H9 (cell line): Measurements from ENCODE around the gene TMEM154. TPM values are rescaled to one million over a fixed set of nuclear protein-coding genes. Genes with fewer than 3 reads are reported as not detected.

Experiments used
- DNase-seq: peaks from one replicate; pipeline ENCODE4 v3.0.0-alpha.2; 2017
- H2AFZ ChIP-seq: one replicate; pipeline ENCODE4 v1.6.1; 2013; ENCODE audit warnings: mild to moderate bottlenecking, low read length, control low read depth, moderate library complexity
- H2AK5ac ChIP-seq: 2 replicates; pipeline ENCODE4 v1.6.1; 2013; ENCODE audit warnings: low read length, control low read depth, mixed read lengths; ENCODE audit not compliant: insufficient read length
- H2BK120ac ChIP-seq: one replicate; pipeline ENCODE4 v1.6.1; 2013; ENCODE audit warnings: low read depth, mild to moderate bottlenecking, low read length, control low read depth, inconsistent platforms; ENCODE audit not compliant: poor library complexity, severe bottlenecking
- H2BK12ac ChIP-seq: 2 replicates; pipeline ENCODE4 v1.6.1; 2013; ENCODE audit warnings: low read length, control low read depth, mixed read lengths, low read depth; ENCODE audit not compliant: insufficient read length
- H2BK15ac ChIP-seq: 2 replicates; pipeline ENCODE4 v1.6.1; 2013; ENCODE audit warnings: low read depth, low read length, control low read depth
- H2BK20ac ChIP-seq: one replicate; pipeline ENCODE4 v1.6.1; 2013; ENCODE audit warnings: low read depth, mild to moderate bottlenecking, low read length, control low read depth, inconsistent platforms; ENCODE audit not compliant: poor library complexity, severe bottlenecking
- H2BK5ac ChIP-seq: 2 replicates; pipeline ENCODE4 v1.6.1; 2013; ENCODE audit warnings: low read length, control low read depth, mixed read lengths; ENCODE audit not compliant: insufficient read length
- H3K14ac ChIP-seq: 2 replicates; pipeline ENCODE4 v1.6.1; 2013; ENCODE audit warnings: low read length, control low read depth; ENCODE audit not compliant: insufficient read depth
- H3K18ac ChIP-seq: 2 replicates; pipeline ENCODE4 v1.6.1; 2013; ENCODE audit warnings: low read depth, mild to moderate bottlenecking, mixed read lengths, low read length, control low read depth; ENCODE audit not compliant: insufficient read length
- H3K23ac ChIP-seq: 2 replicates; pipeline ENCODE4 v1.6.1; 2013; ENCODE audit warnings: low read length, control low read depth, mixed read lengths, low read depth; ENCODE audit not compliant: insufficient read length
- H3K23me2 ChIP-seq: 2 replicates; pipeline ENCODE4 v1.6.1; 2013; ENCODE audit warnings: low read depth, mild to moderate bottlenecking, mixed read lengths, low read length, control low read depth; ENCODE audit not compliant: insufficient read length, poor library complexity, severe bottlenecking
- H3K27ac ChIP-seq: 2 replicates; pipeline ENCODE4 v1.5.1; 2013; ENCODE audit warnings: low read length, control low read depth, mixed read lengths, low read depth; ENCODE audit not compliant: insufficient read length
- H3K27me3 ChIP-seq: 2 replicates; pipeline ENCODE4 v1.6.1; 2013; ENCODE audit warnings: low read length, control low read depth, inconsistent platforms; ENCODE audit not compliant: insufficient read depth
- H3K4ac ChIP-seq: 2 replicates; pipeline ENCODE4 v1.6.1; 2013; ENCODE audit warnings: low read depth, mild to moderate bottlenecking, control low read depth, inconsistent platforms, low read length, moderate library complexity
- H3K4me1 ChIP-seq: 2 replicates; pipeline ENCODE4 v1.6.1; 2013; ENCODE audit warnings: low read length, control low read depth, inconsistent platforms; ENCODE audit not compliant: insufficient read depth
- H3K4me2 ChIP-seq: 2 replicates; pipeline ENCODE4 v1.6.1; 2013; ENCODE audit warnings: low read length, control low read depth, mixed read lengths; ENCODE audit not compliant: insufficient read length, insufficient read depth
- H3K56ac ChIP-seq: 2 replicates; pipeline ENCODE4 v1.6.1; 2013; ENCODE audit warnings: low read depth, mild to moderate bottlenecking, mixed read lengths, low read length, control low read depth; ENCODE audit not compliant: insufficient read length
- H3K79me1 ChIP-seq: 2 replicates; pipeline ENCODE4 v1.6.1; 2013; ENCODE audit warnings: low read depth, mild to moderate bottlenecking, moderate library complexity, low read length, control low read depth, inconsistent platforms; ENCODE audit not compliant: insufficient read depth, poor library complexity, severe bottlenecking
- H3K79me2 ChIP-seq: 2 replicates; pipeline ENCODE4 v1.6.1; 2013; ENCODE audit warnings: low read length, control low read depth, inconsistent platforms; ENCODE audit not compliant: insufficient read depth
- H3K9ac ChIP-seq: 2 replicates; pipeline ENCODE4 v1.6.1; 2013; ENCODE audit warnings: low read length, control low read depth, mixed read lengths; ENCODE audit not compliant: insufficient read length; ENCODE audit errors: extremely low read depth
- H3K9me3 ChIP-seq: one replicate; pipeline ENCODE4 v1.6.1; 2013; ENCODE audit warnings: low read depth, low read length, inconsistent platforms; ENCODE audit not compliant: control insufficient read depth
- H3T11ph ChIP-seq: one replicate; pipeline ENCODE4 v1.6.1; 2013; ENCODE audit warnings: mild to moderate bottlenecking, low read length, control low read depth, inconsistent platforms
- H4K20me1 ChIP-seq: one replicate; pipeline ENCODE4 v1.6.1; 2013; ENCODE audit not compliant: control insufficient read depth, insufficient read length, insufficient read depth
- H4K5ac ChIP-seq: 2 replicates; pipeline ENCODE4 v1.6.1; 2013; ENCODE audit warnings: low read depth, mild to moderate bottlenecking, mixed read lengths, low read length, control low read depth; ENCODE audit not compliant: insufficient read length
- H4K8ac ChIP-seq: replicated peaks from 2 replicates; pipeline ENCODE4 v1.6.1; 2013; ENCODE audit warnings: low read length, control low read depth, mixed read lengths, low read depth; ENCODE audit not compliant: insufficient read length
- H4K91ac ChIP-seq: 2 replicates; pipeline ENCODE4 v1.6.1; 2013; ENCODE audit warnings: low read depth, mild to moderate bottlenecking, moderate library complexity, mixed read lengths, low read length, control low read depth; ENCODE audit not compliant: insufficient read length
- H3K27ac Mint-ChIP-seq, 3 experiments: 2 replicates in 2 of 3; 3 replicates in 1 of 3; pipeline ENCODE4 v1.8.0; 2020 to 2021; ENCODE audit warnings: mixed read lengths in 3 of 3, mild to moderate bottlenecking in 1 of 3, moderate library complexity in 1 of 3
- H3K27me3 Mint-ChIP-seq: 2 replicates; pipeline ENCODE4 v1.8.0; 2021; ENCODE audit warnings: low read depth, mild to moderate bottlenecking, moderate library complexity, mixed read lengths
- H3K36me3 Mint-ChIP-seq, 3 experiments: 2 replicates in 2 of 3; 3 replicates in 1 of 3; pipeline ENCODE4 v1.8.0; 2020 to 2021; ENCODE audit warnings: low read depth in 3 of 3, mixed read lengths in 3 of 3; ENCODE audit not compliant: insufficient read depth in 1 of 3
- H3K4me1 Mint-ChIP-seq, 2 experiments: 2 replicates each; pipeline ENCODE4 v1.8.0; 2020; ENCODE audit warnings: mixed read lengths in 2 of 2
- H3K4me3 Mint-ChIP-seq, 2 experiments: 2 replicates in 1 of 2; 3 replicates in 1 of 2; pipeline ENCODE4 v1.8.0; 2020 to 2021; ENCODE audit warnings: mild to moderate bottlenecking in 2 of 2, mixed read lengths in 2 of 2, moderate library complexity in 1 of 2
- H3K9me3 Mint-ChIP-seq, 2 experiments: 2 replicates in 1 of 2; 3 replicates in 1 of 2; pipeline ENCODE4 v1.8.0; 2020; ENCODE audit warnings: mild to moderate bottlenecking in 2 of 2, mixed read lengths in 2 of 2, moderate library complexity in 1 of 2
- CTCF ChIP-seq: fragments of 200-600 bp; sonication (generic); conservative IDR thresholded peaks from 3 replicates; pipeline ENCODE4 v1.8.0; 2021; ENCODE audit warnings: antibody characterized with exemption, mild to moderate bottlenecking
- WGBS: extraction: QIAGEN DNeasy Blood & Tissue Kit; methylation state at CpG from one replicate; pipeline ENCODE4 v1.1.7; 2013; ENCODE audit warnings: missing lambda C conversion rate, low lambda C conversion rate, mixed read lengths; ENCODE audit not compliant: insufficient read length; ENCODE audit errors: extremely low coverage; 5-methylcytosine and 5-hydroxymethylcytosine counted together
- total RNA-seq: library from RNA; stranded (reverse); gene quantifications from 2 replicates; pipeline ENCODE4 v1.2.1, GENCODE V29; 2021

TMEM154 gene
- total RNA-seq, 1 experiment from 2014 or later: 1.7 TPM

- Histone ChIP-seq H2AK5ac (no peak overlapping the region), H2BK15ac (no peak overlapping the region), H3K56ac (no peak overlapping the region), H2AFZ (no peak overlapping the region), H3K9me3 (no peaks in the 10 kb centered on the region), H3K79me2 (no peaks in the 10 kb centered on the region), H3T11ph (no peak overlapping the region), H4K5ac (no peak overlapping the region), H3K79me1 (no peaks in the 10 kb centered on the region), H3K4me1 (no peaks in the 10 kb centered on the region; the same call in 1 of the 2 replicates), H3K18ac (no peak overlapping the region), H4K91ac (no peak overlapping the region), H2BK12ac (no peak overlapping the region), H2BK120ac (no peak overlapping the region), H3K23ac (no peak overlapping the region), H3K9ac (no peak overlapping the region), H2BK5ac (no peak overlapping the region), H4K8ac (no peak overlapping the region), H3K23me2 (no peaks in the 10 kb centered on the region), H3K27me3 (no peaks in the 10 kb centered on the region), H2BK20ac (no peak overlapping the region), H4K20me1 (no peaks in the 10 kb centered on the region), H3K14ac (no peak overlapping the region), H3K4ac (no peak overlapping the region), H3K4me2 (no peak overlapping the region), H3K27ac (no peak overlapping the region)
- WGBS: no CpG with 5 or more reads among the region's 1 CpG
- TF ChIP-seq CTCF: no peak
- Mint-ChIP-seq H3K9me3 (no peaks in the 10 kb centered on the region), H3K4me3 (no peak overlapping the region), H3K36me3 (no peaks in the 10 kb centered on the region), H3K4me1 (peaks cover 11 to 12% of the 10 kb centered on the region in 2 experiments), H3K27me3 (no peaks in the 10 kb centered on the region), H3K27ac (no peak overlapping the region)
- DNase-seq: no peak
Observed at GRCh38 chr4:152575533-152575932, 104.3 kb downstream of the TMEM154 start.
